Fibroblast of villous mesenchyme (primary cell): Measurements from ENCODE around the gene GPATCH11. TPM values are rescaled to one million over a fixed set of nuclear protein-coding genes. Genes with fewer than 3 reads are reported as not detected.

Source experiments
- DNase-seq: peaks from one replicate; pipeline ENCODE4 v3.0.0-alpha.2; 2010; ENCODE audit warnings: low read depth
- H3K4me3 ChIP-seq: 2 replicates; pipeline ENCODE4 v1.5.1; 2011; ENCODE audit warnings: low read depth, mild to moderate bottlenecking, low read length
- CTCF ChIP-seq: IDR thresholded peaks from 2 replicates; pipeline ENCODE4 v1.5.1; 2012; ENCODE audit warnings: low read depth, mild to moderate bottlenecking, low read length; ENCODE audit not compliant: insufficient read depth
- total RNA-seq: library from RNA; depleted of rRNA; stranded (reverse); fragments of >200 nt; gene quantifications from 2 replicates; pipeline ENCODE4 v1.2.3, GENCODE V29; 2012

GPATCH11 gene
- 7.1 and 8.6 TPM in 2 replicates for total RNA-seq

- peak within 1 kb of the TSS; percentile 83 for H3K4me3 ChIP-seq
- peak; percentile 97 for DNase-seq
- TF ChIP-seq CTCF: no peak
Observed at GRCh38 chr2:37083873-37084794, at the start of gene GPATCH11, which contains the start of gene HEATR5B. Gene GPATCH11 (plus strand): TSS chr2:37084518. CDS start chr2:37088382, 3,864 bp downstream. Gene HEATR5B (minus strand): TSS chr2:37084372. CDS start chr2:37083414, 958 bp downstream.

- no peak for TF ChIP-seq CTCF
- DNase-seq: no peak
Observed at GRCh38 chr2:37037771-37038170, 46.5 kb upstream of the GPATCH11 start.

GRCh38 chr2:37039580-37039979 lies 44.7 kb upstream of the GPATCH11 start:
- peak; percentile 77 for DNase-seq
- TF ChIP-seq CTCF: no peak
- H3K4me3 ChIP-seq: no peak overlapping the region

More at GRCh38 chr2:37037771-37038170, 46.5 kb upstream of the GPATCH11 start:
- H3K4me3 ChIP-seq: no peak overlapping the region

- DNase-seq: no peak
- no peak overlapping the region for H3K4me3 ChIP-seq
- no peak for TF ChIP-seq CTCF
Observed at GRCh38 chr2:37052600-37053332, 31.6 kb upstream of the GPATCH11 start.

- no peak overlapping the region for H3K4me3 ChIP-seq
- no peak for TF ChIP-seq CTCF
Observed at GRCh38 chr2:37059841-37060240, 24.5 kb upstream of the GPATCH11 start.

GRCh38 chr2:37060446-37060845 lies 23.9 kb upstream of the GPATCH11 start:
- no peak overlapping the region for H3K4me3 ChIP-seq
- TF ChIP-seq CTCF: no peak
- no peak for DNase-seq

More at GRCh38 chr2:37059841-37060240, 24.5 kb upstream of the GPATCH11 start:
- no peak for DNase-seq
